SU-DHL-6 (cell line): Measurements from ENCODE around the gene KLHDC7B.

Experiments
- H2AFZ ChIP-seq: fragments of 200-600 bp; sonication (generic); 2 replicates; pipeline ENCODE4 v1.6.1; 2014; ENCODE audit warnings: low read depth, mild to moderate bottlenecking, moderate library complexity, mixed read lengths, antibody characterized with exemption, low read length; ENCODE audit not compliant: severe bottlenecking
- H3F3A ChIP-seq: fragments of 200-600 bp; shearing (Covaris generic); 2 replicates; pipeline ENCODE4 v1.6.0; 2016; ENCODE audit warnings: antibody characterized with exemption, mild to moderate bottlenecking; ENCODE audit not compliant: insufficient read depth
- H3K27ac ChIP-seq: fragments of 200-600 bp; sonication (generic); 2 replicates; pipeline ENCODE4 v1.5.1; 2016; ENCODE audit warnings: low read depth, mild to moderate bottlenecking, low read length, moderate library complexity, mixed read lengths
- H3K27me3 ChIP-seq: fragments of 200-600 bp; sonication (generic), shearing (Covaris generic); 2 replicates; pipeline ENCODE4 v1.6.0; 2014; ENCODE audit warnings: mild to moderate bottlenecking, low read length
- H3K36me3 ChIP-seq: fragments of 200-600 bp; sonication (generic); 2 replicates; pipeline ENCODE4 v1.6.1; 2014; ENCODE audit warnings: mild to moderate bottlenecking, low read length, mixed read lengths
- H3K4me2 ChIP-seq: fragments of 300-600, 200-600 bp; shearing (Covaris generic), sonication (generic); 2 replicates; pipeline ENCODE4 v1.6.0; 2014; ENCODE audit warnings: low read length, low read depth, mild to moderate bottlenecking; ENCODE audit not compliant: poor library complexity, severe bottlenecking
- H3K4me3 ChIP-seq: fragments of 200-600 bp; sonication (generic); 2 replicates; pipeline ENCODE4 v1.5.1; 2014; ENCODE audit warnings: antibody characterized with exemption, low read length, mild to moderate bottlenecking, mixed read lengths; ENCODE audit not compliant: insufficient read depth, poor library complexity, severe bottlenecking
- H3K79me2 ChIP-seq: fragments of 200-600 bp; sonication (generic); 2 replicates; pipeline ENCODE4 v1.6.1; 2014; ENCODE audit warnings: mild to moderate bottlenecking, low read length, moderate library complexity; ENCODE audit not compliant: insufficient read depth
- H3K9ac ChIP-seq: fragments of 200-600 bp; sonication (generic); 2 replicates; pipeline ENCODE4 v1.7.0; 2014; ENCODE audit warnings: mild to moderate bottlenecking, low read length
- H3K9me2 ChIP-seq: fragments of 200-600 bp; sonication (generic); replicated peaks from 2 replicates; pipeline ENCODE4 v1.6.1; 2014; ENCODE audit warnings: low read length; ENCODE audit not compliant: insufficient read depth
- H3K9me3 ChIP-seq: fragments of 200-600 bp; sonication (generic); 2 replicates; pipeline ENCODE4 v1.6.1; 2014; ENCODE audit warnings: low read length, mixed read lengths; ENCODE audit not compliant: insufficient read depth
- H4K20me1 ChIP-seq: fragments of 200-600 bp; sonication (generic); 2 replicates; pipeline ENCODE4 v1.6.1; 2014; ENCODE audit warnings: low read depth, mild to moderate bottlenecking, antibody characterized with exemption, low read length, moderate library complexity, mixed read lengths
- EZH2phosphoT487 ChIP-seq: fragments of 200-600 bp; sonication (generic), shearing (Covaris generic); conservative IDR thresholded peaks from 2 replicates; pipeline ENCODE4 v1.6.1; 2018; ENCODE audit warnings: mild to moderate bottlenecking, antibody characterized with exemption, low read length, moderate library complexity, mixed read lengths
- TF ChIP-seq, protein P1 (sequence below): fragments of 200-600 bp; sonication (generic); IDR thresholded peaks from one replicate; pipeline ENCODE4 v1.5.1; 2017; ENCODE audit warnings: antibody characterized with exemption, mild to moderate bottlenecking, low read length, moderate library complexity; ENCODE audit not compliant: insufficient read depth, poor library complexity, severe bottlenecking

The KLHDC7B gene

DNA sequence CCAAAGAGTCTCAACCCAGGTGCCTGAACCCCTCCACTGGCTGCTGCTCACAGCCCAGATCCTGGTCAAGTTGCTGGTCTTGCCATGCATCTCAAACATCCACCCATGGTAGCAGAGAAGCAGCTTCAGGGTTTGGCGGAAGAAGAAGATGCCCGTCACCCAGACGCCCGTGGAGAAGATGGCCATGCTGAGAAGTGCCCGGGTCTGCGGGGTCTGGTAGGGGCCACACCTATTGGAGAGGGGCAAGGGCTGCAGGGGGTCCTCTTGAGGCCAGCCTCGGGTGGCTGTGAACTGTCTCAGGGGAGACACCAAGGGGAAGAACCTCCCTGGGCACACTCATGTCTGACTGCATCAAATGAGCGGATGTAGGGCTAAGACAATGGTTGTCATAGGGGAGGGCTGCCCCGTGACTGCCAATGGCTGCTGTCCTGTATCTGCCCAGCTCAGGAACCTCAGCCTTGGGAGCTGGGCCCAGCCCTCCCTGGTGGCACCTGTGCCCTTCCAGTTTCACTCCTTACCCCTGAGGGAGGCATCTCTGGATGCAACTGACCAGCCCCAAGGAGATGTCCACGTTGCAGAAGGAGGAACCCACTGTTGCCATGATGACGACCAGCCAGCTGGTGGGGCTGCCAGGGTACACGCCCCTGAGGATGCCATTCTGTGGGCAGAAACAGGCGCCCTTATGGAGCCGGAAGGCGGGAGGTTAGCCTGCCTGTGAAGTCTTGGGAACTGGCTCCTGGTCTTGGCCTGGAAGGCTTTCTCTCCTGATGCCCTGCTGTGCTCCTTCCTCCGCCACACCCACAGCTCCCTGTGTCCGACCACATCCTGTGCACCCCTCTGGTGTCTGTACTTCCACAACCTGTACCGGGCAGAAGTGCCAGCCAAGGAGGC, 31.4 kb downstream of the KLHDC7B start:
- H3K27me3 ChIP-seq, result no peaks in the 10 kb centered on the region
- no peak overlapping the region for H2AFZ ChIP-seq
- H3K79me2 ChIP-seq, result peaks cover 7% of the 10 kb centered on the region
- H3K9me3 ChIP-seq, result no peaks in the 10 kb centered on the region
- no peaks in the 10 kb centered on the region for H3F3A ChIP-seq
- no peaks in the 10 kb centered on the region for H3K36me3 ChIP-seq
- H3K4me3 ChIP-seq, result no peak overlapping the region
- no peak overlapping the region for H3K9ac ChIP-seq
- H3K4me2 ChIP-seq, result no peak overlapping the region
- H4K20me1 ChIP-seq, result no peaks in the 10 kb centered on the region; the same call in 1 of the 2 replicates
- H3K9me2 ChIP-seq, result no peaks in the 10 kb centered on the region
- no peak for TF ChIP-seq EZH2phosphoT487
- TF ChIP-seq, protein P1, sequence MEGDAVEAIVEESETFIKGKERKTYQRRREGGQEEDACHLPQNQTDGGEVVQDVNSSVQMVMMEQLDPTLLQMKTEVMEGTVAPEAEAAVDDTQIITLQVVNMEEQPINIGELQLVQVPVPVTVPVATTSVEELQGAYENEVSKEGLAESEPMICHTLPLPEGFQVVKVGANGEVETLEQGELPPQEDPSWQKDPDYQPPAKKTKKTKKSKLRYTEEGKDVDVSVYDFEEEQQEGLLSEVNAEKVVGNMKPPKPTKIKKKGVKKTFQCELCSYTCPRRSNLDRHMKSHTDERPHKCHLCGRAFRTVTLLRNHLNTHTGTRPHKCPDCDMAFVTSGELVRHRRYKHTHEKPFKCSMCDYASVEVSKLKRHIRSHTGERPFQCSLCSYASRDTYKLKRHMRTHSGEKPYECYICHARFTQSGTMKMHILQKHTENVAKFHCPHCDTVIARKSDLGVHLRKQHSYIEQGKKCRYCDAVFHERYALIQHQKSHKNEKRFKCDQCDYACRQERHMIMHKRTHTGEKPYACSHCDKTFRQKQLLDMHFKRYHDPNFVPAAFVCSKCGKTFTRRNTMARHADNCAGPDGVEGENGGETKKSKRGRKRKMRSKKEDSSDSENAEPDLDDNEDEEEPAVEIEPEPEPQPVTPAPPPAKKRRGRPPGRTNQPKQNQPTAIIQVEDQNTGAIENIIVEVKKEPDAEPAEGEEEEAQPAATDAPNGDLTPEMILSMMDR, result no peak
- H3K27ac ChIP-seq, result no peak overlapping the region

DNA sequence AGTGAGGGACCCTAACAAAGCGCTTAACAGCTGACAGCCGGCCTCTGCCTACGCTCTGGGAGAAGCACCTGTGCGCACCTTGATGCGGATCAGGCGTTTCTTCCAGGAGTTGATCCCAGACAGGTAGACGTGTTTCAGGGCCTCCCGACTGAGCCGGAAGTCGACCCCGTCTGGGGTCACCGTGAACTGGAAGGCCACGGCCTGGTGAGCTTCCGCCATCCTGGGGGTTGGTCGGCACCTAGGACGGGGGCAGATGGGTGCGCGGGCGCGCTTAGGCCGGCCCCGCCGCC, 31.9 kb downstream of the KLHDC7B start:
- no peaks in the 10 kb centered on the region for H3K9me2 ChIP-seq

GRCh38 chr22:50577987-50578775, 32.5 kb downstream of the KLHDC7B start, which contains the start of gene CPT1B:
CPT1B (minus strand) TSS chr22:50578427; CDS start chr22:50577915, 512 bp downstream.
- Histone ChIP-seq H3K4me3 (no peak within 1 kb of the TSS), H3K79me2 (peaks cover 8% of the 10 kb centered on the region), H3K36me3 (no peaks in the 10 kb centered on the region), H3K9me2 (no peaks in the 10 kb centered on the region), H3K27me3 (no peaks in the 10 kb centered on the region), H4K20me1 (no peaks in the 10 kb centered on the region; the same call in 1 of the 2 replicates), H3K4me2 (no peak within 1 kb of the TSS), H3K27ac (no peak within 1 kb of the TSS), H3K9me3 (no peaks in the 10 kb centered on the region), H3K9ac (no peak within 1 kb of the TSS), H2AFZ (no peak within 1 kb of the TSS), H3F3A (no peaks in the 10 kb centered on the region)
- TF ChIP-seq EZH2phosphoT487, result no peak
- TF ChIP-seq, protein P1, result no peak

More for the DNA sequence above, 31.9 kb downstream of the KLHDC7B start:
- Histone ChIP-seq H3K79me2 (peaks cover 8% of the 10 kb centered on the region), H2AFZ (no peak overlapping the region), H3F3A (no peaks in the 10 kb centered on the region), H3K9me3 (no peaks in the 10 kb centered on the region), H3K27ac (no peak overlapping the region), H4K20me1 (no peaks in the 10 kb centered on the region; the same call in 1 of the 2 replicates), H3K4me2 (no peak overlapping the region), H3K9ac (no peak overlapping the region), H3K36me3 (no peaks in the 10 kb centered on the region), H3K27me3 (no peaks in the 10 kb centered on the region), H3K4me3 (no peak overlapping the region)
- no peak for TF ChIP-seq EZH2phosphoT487
- TF ChIP-seq, protein P1, result no peak
